Fibroblast of villous mesenchyme (primary cell): ENCODE measurements around the gene KLK11. TPM values are rescaled to one million over a fixed set of nuclear protein-coding genes. Genes with fewer than 3 reads are reported as not detected.

Experiments used
- DNase-seq: peaks from one replicate; pipeline ENCODE4 v3.0.0-alpha.2; 2010; ENCODE audit warnings: low read depth
- H3K4me3 ChIP-seq: 2 replicates; pipeline ENCODE4 v1.5.1; 2011; ENCODE audit warnings: low read depth, mild to moderate bottlenecking, low read length
- total RNA-seq: library from RNA; depleted of rRNA; stranded (reverse); fragments of >200 nt; gene quantifications from 2 replicates; pipeline ENCODE4 v1.2.3, GENCODE V29; 2012
- TF ChIP-seq, protein P1 (sequence below): IDR thresholded peaks from 2 replicates; pipeline ENCODE4 v1.5.1; 2012; ENCODE audit warnings: low read depth, mild to moderate bottlenecking, low read length; ENCODE audit not compliant: insufficient read depth

KLK11 gene
- total RNA-seq, 1 donor, result not detected

- TF ChIP-seq, protein P1, sequence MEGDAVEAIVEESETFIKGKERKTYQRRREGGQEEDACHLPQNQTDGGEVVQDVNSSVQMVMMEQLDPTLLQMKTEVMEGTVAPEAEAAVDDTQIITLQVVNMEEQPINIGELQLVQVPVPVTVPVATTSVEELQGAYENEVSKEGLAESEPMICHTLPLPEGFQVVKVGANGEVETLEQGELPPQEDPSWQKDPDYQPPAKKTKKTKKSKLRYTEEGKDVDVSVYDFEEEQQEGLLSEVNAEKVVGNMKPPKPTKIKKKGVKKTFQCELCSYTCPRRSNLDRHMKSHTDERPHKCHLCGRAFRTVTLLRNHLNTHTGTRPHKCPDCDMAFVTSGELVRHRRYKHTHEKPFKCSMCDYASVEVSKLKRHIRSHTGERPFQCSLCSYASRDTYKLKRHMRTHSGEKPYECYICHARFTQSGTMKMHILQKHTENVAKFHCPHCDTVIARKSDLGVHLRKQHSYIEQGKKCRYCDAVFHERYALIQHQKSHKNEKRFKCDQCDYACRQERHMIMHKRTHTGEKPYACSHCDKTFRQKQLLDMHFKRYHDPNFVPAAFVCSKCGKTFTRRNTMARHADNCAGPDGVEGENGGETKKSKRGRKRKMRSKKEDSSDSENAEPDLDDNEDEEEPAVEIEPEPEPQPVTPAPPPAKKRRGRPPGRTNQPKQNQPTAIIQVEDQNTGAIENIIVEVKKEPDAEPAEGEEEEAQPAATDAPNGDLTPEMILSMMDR, result peak; percentile 42
- no peak overlapping the region for H3K4me3 ChIP-seq
- DNase-seq, result peak; percentile 8
Measured at GRCh38 chr19:51016798-51017683, 9.4 kb downstream of the KLK11 start.

- DNase-seq, result no peak
- H3K4me3 ChIP-seq, result no peak overlapping the region
- TF ChIP-seq, protein P1, result no peak
Measured at GRCh38 chr19:51015691-51016267, 10.6 kb downstream of the KLK11 start.

DNA sequence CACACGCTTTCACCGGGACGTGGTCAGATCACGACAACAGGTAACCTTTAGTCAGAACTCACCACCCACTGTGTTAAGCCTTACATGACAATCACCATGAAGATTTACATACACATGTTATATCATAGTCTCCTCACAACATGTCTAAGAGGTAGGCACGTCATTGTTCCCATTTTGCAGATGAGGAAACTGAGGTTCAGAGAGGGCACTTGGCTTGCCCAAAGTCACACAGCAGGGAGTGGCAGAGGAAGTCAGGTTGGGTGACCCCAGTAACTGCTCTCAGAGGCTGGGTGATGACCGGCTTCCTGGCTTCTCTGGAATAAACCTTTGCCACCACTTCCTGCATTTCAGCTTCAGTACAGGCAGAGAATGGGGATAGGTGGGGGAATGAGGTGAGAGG is 12.2 kb downstream of the KLK11 start:
- TF ChIP-seq, protein P1, result no peak
- H3K4me3 ChIP-seq, result no peak overlapping the region
- no peak for DNase-seq

DNA sequence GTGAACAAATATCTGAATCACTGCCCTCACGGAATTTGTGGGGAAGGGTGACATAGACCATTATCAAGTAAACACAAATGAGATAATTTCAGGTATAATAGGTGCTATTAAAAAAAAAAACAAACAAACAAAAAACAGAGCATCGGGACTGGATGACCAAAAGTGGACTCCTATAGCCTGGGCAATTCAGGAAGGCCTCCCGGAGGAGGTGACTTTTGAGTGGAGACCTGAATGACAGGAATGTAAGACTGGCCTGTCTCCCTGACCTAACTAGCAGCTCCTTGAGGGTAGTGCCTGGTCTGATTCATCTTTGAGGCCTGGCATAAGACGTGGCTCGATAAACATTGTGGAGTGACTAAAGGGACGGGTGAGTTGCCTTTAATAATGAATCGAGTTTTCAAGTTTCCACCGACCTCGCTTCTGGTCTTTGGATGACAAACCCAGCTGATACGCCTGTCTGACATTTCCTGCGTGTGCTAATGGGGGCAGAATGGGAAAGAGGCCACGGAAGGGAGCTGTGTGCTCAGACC is 13.7 kb downstream of the KLK11 start:
- DNase-seq, result no peak
- TF ChIP-seq, protein P1, result no peak
- H3K4me3 ChIP-seq, result no peak overlapping the region

- no peak overlapping the region for H3K4me3 ChIP-seq
- TF ChIP-seq, protein P1, result no peak
- DNase-seq, result no peak
Measured at GRCh38 chr19:51010066-51010795, 16.2 kb downstream of the KLK11 start.

GRCh38 chr19:51009061-51009891 is 17.1 kb downstream of the KLK11 start:
- TF ChIP-seq, protein P1, result no peak
- no peak overlapping the region for H3K4me3 ChIP-seq
- DNase-seq, result no peak
